PFSK-1 (cell line): ENCODE results near the gene IL10RB.

Source experiments
- POLR2AphosphoS5 ChIP-seq: IDR thresholded peaks from 2 replicates; pipeline ENCODE4 v1.6.1; 2012; ENCODE audit warnings: low read depth, mild to moderate bottlenecking, control low read depth, low read length, moderate library complexity
- SIN3A ChIP-seq: IDR thresholded peaks from 2 replicates; pipeline ENCODE4 v1.6.1; 2012; ENCODE audit warnings: mild to moderate bottlenecking, low read length, moderate library complexity, borderline replicate concordance; ENCODE audit not compliant: insufficient read depth
- TAF1 ChIP-seq: IDR thresholded peaks from 2 replicates; pipeline ENCODE4 v1.6.1; 2012; ENCODE audit warnings: low read length, control low read depth, borderline replicate concordance; ENCODE audit not compliant: insufficient read depth
- TF ChIP-seq, protein P1 (sequence below), 2 experiments: IDR thresholded peaks; 2 replicates each; pipeline versions ENCODE4 v1.6.1 to v1.8.0; 2011 to 2012; ENCODE audit warnings: low read depth in 2 of 2, low read length in 2 of 2, control low read depth in 1 of 2, inconsistent platforms in 1 of 2, mild to moderate bottlenecking in 1 of 2, moderate library complexity in 1 of 2; ENCODE audit not compliant: insufficient read depth in 1 of 2

GRCh38 chr21:33229099-33229783 is 36.9 kb upstream of the IL10RB start:
- TF ChIP-seq SIN3A (0 out of 2 replicates have a peak, but pooled peaks have one; percentile 27), TAF1 (no peak), POLR2AphosphoS5 (no peak)
- TF ChIP-seq, protein P1, sequence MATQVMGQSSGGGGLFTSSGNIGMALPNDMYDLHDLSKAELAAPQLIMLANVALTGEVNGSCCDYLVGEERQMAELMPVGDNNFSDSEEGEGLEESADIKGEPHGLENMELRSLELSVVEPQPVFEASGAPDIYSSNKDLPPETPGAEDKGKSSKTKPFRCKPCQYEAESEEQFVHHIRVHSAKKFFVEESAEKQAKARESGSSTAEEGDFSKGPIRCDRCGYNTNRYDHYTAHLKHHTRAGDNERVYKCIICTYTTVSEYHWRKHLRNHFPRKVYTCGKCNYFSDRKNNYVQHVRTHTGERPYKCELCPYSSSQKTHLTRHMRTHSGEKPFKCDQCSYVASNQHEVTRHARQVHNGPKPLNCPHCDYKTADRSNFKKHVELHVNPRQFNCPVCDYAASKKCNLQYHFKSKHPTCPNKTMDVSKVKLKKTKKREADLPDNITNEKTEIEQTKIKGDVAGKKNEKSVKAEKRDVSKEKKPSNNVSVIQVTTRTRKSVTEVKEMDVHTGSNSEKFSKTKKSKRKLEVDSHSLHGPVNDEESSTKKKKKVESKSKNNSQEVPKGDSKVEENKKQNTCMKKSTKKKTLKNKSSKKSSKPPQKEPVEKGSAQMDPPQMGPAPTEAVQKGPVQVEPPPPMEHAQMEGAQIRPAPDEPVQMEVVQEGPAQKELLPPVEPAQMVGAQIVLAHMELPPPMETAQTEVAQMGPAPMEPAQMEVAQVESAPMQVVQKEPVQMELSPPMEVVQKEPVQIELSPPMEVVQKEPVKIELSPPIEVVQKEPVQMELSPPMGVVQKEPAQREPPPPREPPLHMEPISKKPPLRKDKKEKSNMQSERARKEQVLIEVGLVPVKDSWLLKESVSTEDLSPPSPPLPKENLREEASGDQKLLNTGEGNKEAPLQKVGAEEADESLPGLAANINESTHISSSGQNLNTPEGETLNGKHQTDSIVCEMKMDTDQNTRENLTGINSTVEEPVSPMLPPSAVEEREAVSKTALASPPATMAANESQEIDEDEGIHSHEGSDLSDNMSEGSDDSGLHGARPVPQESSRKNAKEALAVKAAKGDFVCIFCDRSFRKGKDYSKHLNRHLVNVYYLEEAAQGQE (IDR thresholded peaks at IDR 0.05; ENCODE audit: insufficient read depth in 1 of 2, low read depth in 2 of 2, low read length in 2 of 2): no peak
